K562 (cell line): ENCODE results near the gene VENTX. TPM values are rescaled to one million over a fixed set of nuclear protein-coding genes. Genes with fewer than 3 reads are reported as not detected.

Source experiments
- ATAC-seq: fragments of 200-7000 bp; cut with Tn5 transposase; 3 replicates; pipeline ENCODE4 v1.9.1; 2020; ENCODE audit warnings: moderate library complexity
- BruUV-seq: library from RNA; stranded (reverse); fragments of 400-500 nt; replicated peaks from 2 replicates; lab custom pipeline; 2021; lab: Mats Ljungman, UMichigan
- CTCF ChIA-PET: fragments of 300-600 bp; formaldehyde crosslinking; extraction: SDS; loops from one replicate; lab custom pipeline; 2021; ENCODE audit warnings: low intra/inter-chr PET ratio; lab: Yijun Ruan, JAX
- POLR2A ChIA-PET: fragments of 300-600, 350-650 bp; sonication (Branson Sonifier 250); formaldehyde crosslinking; extraction: SDS; loops from one replicate; lab custom pipeline; 2021; ENCODE audit warnings: antibody characterized with exemption, inconsistent platforms; lab: Yijun Ruan, JAX
- DNase-seq, 4 experiments: peaks; one replicate each; pipeline versions ENCODE4 v3.0.0 to v3.0.0-alpha.2; 2011 to 2018; ENCODE audit warnings: low spot score in 3 of 4, mixed read lengths in 3 of 4; ENCODE audit errors: extremely low read depth in 1 of 4
- FAIRE-seq: peaks from 2 replicates; lab custom pipeline; 2011; peaks lifted over from hg19 to GRCh38; lab: Jason Lieb, UNC
- H2AFZ ChIP-seq: 2 replicates; pipeline ENCODE4 v1.6.0; 2011; ENCODE audit warnings: low read depth, low read length, control low read depth, inconsistent platforms
- H3K27ac ChIP-seq: fragments of 200-600 bp; 3 replicates; pipeline ENCODE4 v1.8.0; 2011; ENCODE audit warnings: low read depth, mild to moderate bottlenecking, control low read depth, inconsistent platforms, low read length, moderate library complexity, mixed read lengths; ENCODE audit errors: extremely low read depth
- H3K27me3 ChIP-seq, 2 experiments: fragments of 300-600 bp in 1 of 2; 2 replicates in 1 of 2; 3 replicates in 1 of 2; pipeline versions ENCODE4 v1.6.0 to v1.8.0; 2011; ENCODE audit warnings: inconsistent platforms in 2 of 2, low read length in 2 of 2, mild to moderate bottlenecking in 1 of 2, mixed read lengths in 1 of 2, moderate library complexity in 1 of 2; ENCODE audit not compliant: control insufficient read depth in 2 of 2, insufficient read depth in 2 of 2
- H3K36me3 ChIP-seq: fragments of 300-600 bp; 3 replicates; pipeline ENCODE4 v1.8.0; 2011; ENCODE audit warnings: mild to moderate bottlenecking, low read length, inconsistent platforms; ENCODE audit not compliant: control insufficient read depth, insufficient read depth
- H3K4me1 ChIP-seq, 2 experiments: fragments of 200-600 bp in 1 of 2; replicated peaks in 1 of 2; 2 replicates in 1 of 2; 3 replicates in 1 of 2; pipeline versions ENCODE4 v1.5.1 to v1.8.0; 2011; ENCODE audit warnings: inconsistent platforms in 2 of 2, low read length in 2 of 2, mild to moderate bottlenecking in 1 of 2, mixed read lengths in 1 of 2, moderate library complexity in 1 of 2; ENCODE audit not compliant: control insufficient read depth in 2 of 2, insufficient read depth in 2 of 2
- H3K4me2 ChIP-seq: 2 replicates; pipeline ENCODE4 v1.6.1; 2011; ENCODE audit warnings: low read length, control low read depth, inconsistent platforms, mixed read lengths; ENCODE audit not compliant: insufficient read depth
- H3K4me3 ChIP-seq: fragments of 200-600 bp; sonication (generic), shearing (Covaris generic); 2 replicates; pipeline ENCODE4 v1.5.1; 2016; ENCODE audit warnings: control low read depth, inconsistent platforms
- H3K79me2 ChIP-seq: fragments of 200-600 bp; 3 replicates; pipeline ENCODE4 v1.8.0; 2011; ENCODE audit warnings: low read length, inconsistent platforms; ENCODE audit not compliant: control insufficient read depth, insufficient read depth
- H3K9ac ChIP-seq, 2 experiments: 2 replicates each; pipeline versions ENCODE4 v1.6.0 to v1.6.1; 2011; ENCODE audit warnings: low read depth in 2 of 2, low read length in 2 of 2, control low read depth in 1 of 2, inconsistent platforms in 1 of 2, mild to moderate bottlenecking in 1 of 2, mixed read lengths in 1 of 2; ENCODE audit not compliant: insufficient read depth in 1 of 2
- H3K9me1 ChIP-seq: one replicate; pipeline ENCODE4 v1.6.0; 2011; ENCODE audit warnings: inconsistent platforms, mild to moderate bottlenecking, low read length, moderate library complexity; ENCODE audit not compliant: control insufficient read depth, insufficient read depth
- H3K9me3 ChIP-seq: replicated peaks from 2 replicates; pipeline ENCODE4 v1.5.1; 2011; ENCODE audit warnings: low read depth, low read length, inconsistent platforms; ENCODE audit not compliant: control insufficient read depth, insufficient read depth
- H4K20me1 ChIP-seq: replicated peaks from 2 replicates; pipeline ENCODE4 v1.6.1; 2011; ENCODE audit warnings: low read length, inconsistent platforms, mixed read lengths; ENCODE audit not compliant: control insufficient read depth, insufficient read depth
- ATF1 ChIP-seq, 2 experiments: fragments of 450-650 bp in 1 of 2; IDR thresholded peaks; 2 replicates each; pipeline ENCODE4 v1.6.1; 2016; ENCODE audit warnings: missing compliant biosample characterization in 1 of 2, missing genetic modification characterization in 1 of 2
- CLOCK ChIP-seq: fragments of 250-450 bp; sonication (Bioruptor Pico); IDR thresholded peaks from 2 replicates; pipeline ENCODE4 v1.4.0; 2020; ENCODE audit warnings: mild to moderate bottlenecking, moderate library complexity, borderline replicate concordance
- KDM4B ChIP-seq, 2 experiments: fragments of 450-650 bp in 1 of 2; sonication (generic) in 1 of 2; IDR thresholded peaks; 2 replicates each; pipeline ENCODE4 v1.6.1; 2016 to 2017; ENCODE audit warnings: borderline replicate concordance in 2 of 2, antibody characterized with exemption in 1 of 2, low read depth in 1 of 2, mild to moderate bottlenecking in 1 of 2
- MAZ ChIP-seq, 2 experiments: fragments of 450-650 bp in 1 of 2; sonication (generic) in 1 of 2; formaldehyde crosslinking; IDR thresholded peaks in 1 of 2; conservative IDR thresholded peaks in 1 of 2; 2 replicates each; pipeline versions ENCODE4 v1.4.0 to v1.5.0; 2020; ENCODE audit warnings: mild to moderate bottlenecking in 1 of 2, missing genetic modification reagents in 1 of 2
- PHF8 ChIP-seq: fragments of 200-600 bp; sonication (generic); IDR thresholded peaks from 2 replicates; pipeline ENCODE4 v1.6.1; 2012; ENCODE audit warnings: mixed run types, mild to moderate bottlenecking, inconsistent platforms, low read length, moderate library complexity, borderline replicate concordance
- POLR2G ChIP-seq: fragments of 200-400 bp; formaldehyde crosslinking; IDR thresholded peaks from 2 replicates; pipeline ENCODE4 v1.6.1; 2017; ENCODE audit warnings: low read depth, mild to moderate bottlenecking, antibody characterized with exemption, low read length, moderate library complexity
- SMAD2 ChIP-seq: fragments of 150-350 bp; IDR thresholded peaks from 2 replicates; pipeline ENCODE4 v1.6.1; 2014; ENCODE audit warnings: low read depth, mild to moderate bottlenecking, low read length
- TFAP4 ChIP-seq: sonication (generic); formaldehyde crosslinking; IDR thresholded peaks from 2 replicates; pipeline ENCODE4 v1.8.0; 2022; ENCODE audit warnings: missing genetic modification reagents, mild to moderate bottlenecking, moderate library complexity, borderline replicate concordance
- ZNF717 ChIP-seq: fragments of 250-450 bp; sonication (Bioruptor Pico); IDR thresholded peaks from 2 replicates; pipeline ENCODE4 v1.5.0; 2021
- WGBS: fragments of 100-300 bp; shearing (Covaris generic); methylation state at CpG from one replicate; pipeline ENCODE4 v1.1.6; 2016; ENCODE audit warnings: low coverage, mixed read lengths; ENCODE audit not compliant: insufficient coverage; ENCODE audit errors: missing lambda C conversion rate; 5-methylcytosine and 5-hydroxymethylcytosine counted together
- in situ Hi-C: fragments of 300-500 bp; cut with MboI; formaldehyde crosslinking; loops from 4 replicates; pipeline ENCODE4 v1.15.0; 2018; ENCODE audit warnings: inconsistent platforms, mixed read lengths
- intact Hi-C: fragments of 100-400 bp; cut with micrococcal nuclease; formaldehyde crosslinking; loops from 2 replicates; pipeline ENCODE4 v1.14.2; 2022
- polyA plus RNA-seq, 8 experiments: library from polyadenylated mRNA; depleted of rRNA in 4 of 8; stranded (reverse) in 5 of 8; unstranded in 3 of 8; fragments of >200 nt; fragmentation: Nextera tagmentation in 2 of 8; fragmentation: Illumina TruSeq in 1 of 8; extraction: Ambion mirVana in 2 of 8; extraction: Trizol in 1 of 8; gene quantifications; 2 replicates each; pipeline versions ENCODE4 v1.2.1 to v1.2.3, GENCODE V29; 2011 to 2014; ENCODE audit warnings: inconsistent platforms in 1 of 8, missing spikeins in 1 of 8
- total RNA-seq, 7 experiments: library from RNA; depleted of rRNA in 6 of 7; stranded (reverse); fragments of >200 nt in 6 of 7; fragmentation: Illumina TruSeq in 2 of 7; extraction: Trizol in 2 of 7; gene quantifications; 2 replicates each; pipeline versions ENCODE4 v1.2.1 to v1.2.3, GENCODE V29; 2011 to 2021; ENCODE audit warnings: low replicate concordance in 1 of 7
- TF ChIP-seq, protein P1 (sequence below): fragments of 200-800 bp; sonication (Bioruptor generic); IDR thresholded peaks from 2 replicates; pipeline ENCODE4 v1.6.1; 2017; ENCODE audit warnings: missing genetic modification characterization, missing compliant biosample characterization
- TF ChIP-seq, protein P2 (sequence below): sonication (generic); formaldehyde crosslinking; IDR thresholded peaks from 2 replicates; pipeline ENCODE4 v1.9.0; 2022; ENCODE audit warnings: mild to moderate bottlenecking, missing genetic modification reagents

VENTX gene
- total and polyA plus RNA-seq, 9 of the 15 experiments (the other 6 are each of a cell fraction or from before 2014, with no cell fraction given) = 0.07 to 0.70 (median 0.20) TPM; not detected in 1

- TF ChIP-seq, protein P1, sequence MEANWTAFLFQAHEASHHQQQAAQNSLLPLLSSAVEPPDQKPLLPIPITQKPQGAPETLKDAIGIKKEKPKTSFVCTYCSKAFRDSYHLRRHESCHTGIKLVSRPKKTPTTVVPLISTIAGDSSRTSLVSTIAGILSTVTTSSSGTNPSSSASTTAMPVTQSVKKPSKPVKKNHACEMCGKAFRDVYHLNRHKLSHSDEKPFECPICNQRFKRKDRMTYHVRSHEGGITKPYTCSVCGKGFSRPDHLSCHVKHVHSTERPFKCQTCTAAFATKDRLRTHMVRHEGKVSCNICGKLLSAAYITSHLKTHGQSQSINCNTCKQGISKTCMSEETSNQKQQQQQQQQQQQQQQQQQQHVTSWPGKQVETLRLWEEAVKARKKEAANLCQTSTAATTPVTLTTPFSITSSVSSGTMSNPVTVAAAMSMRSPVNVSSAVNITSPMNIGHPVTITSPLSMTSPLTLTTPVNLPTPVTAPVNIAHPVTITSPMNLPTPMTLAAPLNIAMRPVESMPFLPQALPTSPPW = peak; percentile 70
These were observed 10.2 kb downstream of the VENTX start (continued) for GRCh38 chr10:133247681-133248333.

DNA sequence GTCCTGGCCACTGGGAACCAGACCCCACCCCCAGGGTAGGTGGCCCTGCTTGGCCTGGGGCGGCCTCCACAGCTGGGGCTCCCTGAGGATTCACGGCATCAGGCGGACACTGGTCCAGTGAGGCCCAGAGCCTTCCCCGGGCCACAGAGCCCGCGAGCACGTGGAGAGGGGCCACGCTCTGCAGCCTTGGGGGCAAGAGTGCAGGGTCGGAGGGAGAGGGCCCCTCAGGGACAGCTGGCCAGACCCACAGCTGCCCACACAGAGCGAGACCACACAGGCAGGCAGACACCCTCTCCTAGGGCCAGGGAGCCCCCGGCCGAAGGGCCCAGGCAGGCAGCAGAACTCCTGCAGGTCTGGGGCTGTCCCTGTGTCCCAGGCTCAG lies 10.7 kb downstream of the VENTX start:
- BruUV-seq = no TSS peak
- Histone ChIP-seq H3K9me1 (no peaks in the 10 kb centered on the region), H3K9ac (peak overlapping the region; percentile 34 to 72; a peak in 3 of 4 replicates), H3K27ac (no peak overlapping the region; the same call in 2 of the 3 replicates), H2AFZ (peak overlapping the region; percentile 84), H3K27me3 (no peaks in the 10 kb centered on the region; a peak in 1 of 5 replicates), H4K20me1 (no peaks in the 10 kb centered on the region), H3K36me3 (no peaks in the 10 kb centered on the region), H3K4me3 (no peak overlapping the region), H3K4me1 (peaks cover 32 to 85% of the 10 kb centered on the region in 2 experiments), H3K9me3 (no peaks in the 10 kb centered on the region), H3K4me2 (peak overlapping the region; percentile 41; the same call in 1 of the 2 replicates), H3K79me2 (no peaks in the 10 kb centered on the region)
- ATAC-seq = no peak
- ChIA-PET CTCF (no interaction called here), POLR2A (no interaction called here)
- intact Hi-C loops (loop anchor here (5.0 kb wide), 1 partner anchor 106 kb away; no protein-coding TSS in a partner anchor), in situ Hi-C loops (loop anchor here (5.0 kb wide), 2 partner anchors 59 to 101 kb away; partner anchors contain the start of genes TUBGCP2 and ZNF511)
- TF ChIP-seq PHF8 (peak; percentile 26; the same call in 1 of the 2 replicates), POLR2G (peak; percentile 6; the same call in 1 of the 2 replicates), SMAD2 (no peak), KDM4B (IDR thresholded peaks at IDR 0.05; ENCODE audit: borderline replicate concordance in 2 of 2, low read depth in 1 of 2) (no peak), TFAP4 (CRISPR knock-in tag) (peak; percentile 26; the same call in 1 of the 2 replicates), ATF1 (CRISPR knock-in tag; IDR thresholded peaks at IDR 0.05) (no peak), ATF1 (tag; IDR thresholded peaks at IDR 0.05) (0 out of 2 replicates have a peak, but pooled peaks have one; percentile 17), CLOCK (CRISPR knock-in tag) (no peak), MAZ (CRISPR knock-in tag; conservative IDR thresholded peaks at IDR 0.05 in 1 of 2, IDR thresholded peaks at IDR 0.05 in 1 of 2) (0 out of 4 replicates have a peak, but pooled peaks of 1 of the 2 experiments have one; percentile 1), ZNF717 (CRISPR knock-in tag) (no peak)
- TF ChIP-seq, protein P2, sequence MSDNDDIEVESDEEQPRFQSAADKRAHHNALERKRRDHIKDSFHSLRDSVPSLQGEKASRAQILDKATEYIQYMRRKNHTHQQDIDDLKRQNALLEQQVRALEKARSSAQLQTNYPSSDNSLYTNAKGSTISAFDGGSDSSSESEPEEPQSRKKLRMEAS (CRISPR knock-in tag) = peak; percentile 40; the same call in 1 of the 2 replicates
- FAIRE-seq = no peak
- WGBS = 80% methylated on average over 2 of the region's 12 CpGs
- DNase-seq = no peak
